ENCODE data around the gene EMB. TPM values are rescaled to one million over a fixed set of nuclear protein-coding genes. Genes with fewer than 3 reads are reported as not detected.
"Not testable (repeated sequence)": the region's sequence is repeated elsewhere in the genome, so short reads cannot be mapped to it uniquely, and the experiment has no call there.

EMB gene
- total RNA-seq, 1 donor from 2014 or later, result not detected

GRCh38 chr5:50421184-50421950 is 19.7 kb downstream of the EMB start:
- DNase-seq (ENCODE audit: low read depth, low spot score), result not testable (repeated sequence)

DNA sequence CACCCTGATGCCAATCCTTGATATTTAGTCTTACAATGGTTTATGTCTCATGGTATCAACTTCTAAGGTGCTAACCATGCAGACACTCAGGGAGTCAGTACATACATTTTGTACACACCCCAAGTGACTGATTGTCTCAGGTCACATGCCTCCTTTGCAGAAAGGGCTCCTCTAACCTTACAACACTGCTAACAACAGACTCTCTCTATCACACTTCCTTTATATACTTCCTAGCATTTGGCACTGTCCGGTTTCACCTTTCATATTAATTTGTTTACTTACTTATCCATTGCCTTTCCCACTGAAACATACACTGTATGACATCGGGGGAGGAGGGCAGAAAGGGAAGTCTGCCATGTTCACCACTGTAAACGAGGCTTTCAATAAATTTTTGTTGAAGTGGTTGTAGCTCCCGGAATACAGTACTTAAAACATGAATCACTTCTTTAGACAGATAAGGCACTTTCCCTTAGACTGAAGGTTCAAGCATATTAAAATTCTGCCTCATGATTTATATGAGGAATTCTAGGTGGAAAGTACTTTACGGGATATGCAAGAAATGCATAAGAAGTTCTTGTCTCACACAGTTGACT is 20.6 kb downstream of the EMB start:
- no peak for DNase-seq (ENCODE audit: low read depth, low spot score)

GRCh38 chr5:50419656-50420055 is 21.4 kb downstream of the EMB start:
- not testable (repeated sequence) for DNase-seq (ENCODE audit: low read depth, low spot score)

GRCh38 chr5:50416637-50417036 is 24.5 kb downstream of the EMB start:
- not testable (repeated sequence) for DNase-seq (ENCODE audit: low read depth, low spot score)

DNA sequence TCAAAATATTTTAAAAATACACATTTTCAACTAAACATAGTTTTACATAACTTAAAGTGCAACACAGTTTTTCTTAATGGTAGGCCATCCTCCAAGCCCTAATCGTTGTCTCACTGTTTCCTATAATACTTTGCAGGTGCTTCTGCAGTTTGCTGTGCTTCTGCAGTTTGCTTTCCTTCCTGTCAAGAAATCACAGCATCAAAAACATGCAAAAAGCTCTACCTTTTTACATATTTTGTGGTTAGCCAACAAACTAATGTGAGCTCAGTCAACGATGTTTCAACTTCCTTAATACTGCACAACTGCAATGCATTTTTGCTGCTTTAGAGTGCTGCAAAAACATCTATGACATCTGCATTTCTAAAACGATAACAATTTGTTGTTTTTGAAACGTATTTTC is 25.2 kb downstream of the EMB start:
- no peak for DNase-seq (ENCODE audit: low read depth, low spot score)

DNA sequence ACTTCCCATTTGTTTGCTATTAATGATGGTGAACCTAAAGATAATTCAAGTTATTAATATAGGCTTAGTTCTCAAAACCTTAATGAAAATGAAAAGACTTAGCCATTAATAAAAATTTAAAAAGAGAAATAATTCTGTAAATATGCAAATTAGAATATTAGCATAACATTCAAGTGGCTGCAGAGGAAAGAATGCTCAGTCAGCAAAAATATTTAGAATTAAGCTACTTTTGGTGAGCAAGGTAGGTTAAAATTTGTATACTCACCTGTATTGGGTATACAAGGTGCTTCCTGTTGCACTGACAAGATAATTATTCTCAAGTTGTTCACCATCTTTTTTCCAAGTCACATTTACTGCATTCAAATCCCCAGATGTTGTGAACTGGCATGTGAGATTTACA is 30.2 kb downstream of the EMB start:
- DNase-seq (ENCODE audit: low read depth, low spot score), result not testable (repeated sequence)

- no peak for DNase-seq (ENCODE audit: low read depth, low spot score)
These were observed 34.2 kb downstream of the EMB start for GRCh38 chr5:50406877-50407276.

- no peak for DNase-seq (ENCODE audit: low read depth, low spot score)
These were observed 39.8 kb downstream of the EMB start for GRCh38 chr5:50401336-50401735.

DNA sequence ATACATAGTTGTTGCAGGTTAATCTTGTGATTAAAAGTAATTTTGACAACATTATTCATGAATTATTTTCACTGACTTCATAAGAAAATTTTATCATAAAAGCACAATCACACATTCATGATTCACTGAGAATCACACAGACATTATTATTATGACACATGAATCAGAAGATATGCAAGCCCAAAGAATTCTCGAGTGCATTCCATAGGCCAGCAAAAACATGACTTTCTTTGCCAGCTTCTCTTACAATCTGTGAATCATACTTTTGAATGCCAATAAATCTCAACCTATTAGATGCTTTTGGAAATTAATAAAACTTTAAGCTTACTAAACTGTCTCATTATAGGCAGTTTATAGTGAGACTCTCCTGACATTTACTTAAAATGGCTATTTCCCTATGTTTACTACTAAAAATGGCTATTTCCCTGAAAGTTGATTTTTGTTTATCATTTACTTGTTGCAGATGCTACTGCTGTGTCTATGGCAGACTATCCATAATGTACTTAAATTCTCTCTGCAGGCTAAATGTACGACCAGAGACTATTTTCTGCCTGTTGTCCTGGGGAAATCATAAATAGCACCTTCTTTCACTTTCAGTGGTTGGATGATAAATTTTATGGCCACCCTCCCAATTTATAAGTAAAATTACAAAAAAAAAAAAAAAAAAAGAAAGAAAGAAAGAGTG is 47.0 kb downstream of the EMB start:
- DNase-seq (ENCODE audit: low read depth, low spot score), result not testable (repeated sequence)

DNA sequence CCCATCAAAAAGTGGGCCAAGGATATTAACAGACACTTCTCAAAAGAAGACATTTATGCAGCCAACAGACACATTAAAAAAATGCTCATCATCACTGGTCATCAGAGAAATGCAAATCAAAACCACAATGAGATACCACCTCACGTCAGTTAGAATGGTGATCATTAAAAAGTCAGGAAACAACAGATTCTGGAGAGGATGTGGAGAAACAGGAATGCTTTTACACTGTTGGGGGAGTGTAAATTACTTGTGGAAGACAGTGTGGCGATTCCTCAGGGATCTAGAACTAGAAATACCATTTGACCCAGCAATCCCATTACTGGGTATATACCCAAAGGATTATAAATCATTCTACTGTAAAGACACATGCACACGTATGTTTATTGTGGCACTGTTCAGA is 48.8 kb downstream of the EMB start:
- DNase-seq (ENCODE audit: low read depth, low spot score), result not testable (repeated sequence)

- not testable (repeated sequence) for DNase-seq (ENCODE audit: low read depth, low spot score)
These were observed 56.7 kb downstream of the EMB start for GRCh38 chr5:50384381-50384780.

DNA sequence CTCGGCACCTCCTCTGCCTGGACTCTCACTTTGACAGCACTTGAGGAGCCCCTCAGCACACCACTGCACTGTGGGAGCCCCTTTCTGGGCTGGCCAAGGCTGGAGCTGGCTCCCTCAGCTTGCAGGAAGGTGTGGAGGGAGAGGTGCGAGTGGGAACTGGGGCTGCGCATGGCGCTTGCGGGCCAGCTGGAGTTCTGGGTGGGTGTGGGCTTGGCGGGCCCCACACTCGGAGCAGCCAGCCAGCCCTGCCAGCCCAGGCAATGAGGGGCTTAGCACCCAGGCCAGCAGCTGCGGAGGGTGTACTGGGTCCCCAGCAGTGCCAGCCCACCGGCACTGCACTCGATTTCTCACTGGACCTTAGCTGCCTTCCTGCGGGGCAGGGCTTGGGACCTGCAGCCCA is 64.4 kb downstream of the EMB start:
- DNase-seq (ENCODE audit: low read depth, low spot score), result not testable (repeated sequence)

DNA sequence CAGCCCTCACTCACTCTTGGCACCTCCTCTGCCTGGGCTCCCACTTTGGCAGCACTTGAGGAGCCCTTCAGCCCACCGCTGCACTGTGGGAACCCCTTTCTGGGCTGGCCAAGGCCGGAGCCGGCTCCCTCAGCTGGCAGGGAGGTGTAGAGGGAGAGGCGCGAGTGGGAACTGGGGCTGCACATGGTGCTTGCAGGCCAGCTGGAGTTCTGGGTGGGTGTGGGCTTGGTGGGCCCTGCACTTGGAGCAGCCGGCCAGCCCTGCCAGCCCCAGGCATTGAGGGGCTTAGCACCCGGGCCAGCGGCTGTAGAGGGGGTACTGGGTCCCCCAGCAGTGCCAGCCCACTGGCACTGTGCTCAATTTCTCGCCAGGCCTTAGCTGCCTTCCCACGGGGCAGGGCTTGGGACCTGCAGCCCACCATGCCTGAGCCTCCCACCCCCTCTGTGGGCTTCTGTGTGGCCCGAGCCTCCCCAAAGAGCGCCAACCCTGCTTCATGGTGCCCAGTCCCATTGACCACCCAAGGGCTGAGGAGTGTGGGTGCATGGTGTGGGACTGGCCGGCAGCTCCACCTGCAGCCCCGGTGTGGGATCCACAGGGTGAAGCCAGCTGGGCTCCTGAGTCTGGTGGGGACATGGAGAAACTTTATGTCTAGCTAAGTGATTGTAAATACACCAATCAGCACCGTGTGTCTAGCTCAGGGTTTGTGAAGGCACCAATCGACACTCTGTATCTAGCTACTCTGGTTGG is 71.6 kb downstream of the EMB start:
- DNase-seq (ENCODE audit: low read depth, low spot score), result not testable (repeated sequence)

DNA sequence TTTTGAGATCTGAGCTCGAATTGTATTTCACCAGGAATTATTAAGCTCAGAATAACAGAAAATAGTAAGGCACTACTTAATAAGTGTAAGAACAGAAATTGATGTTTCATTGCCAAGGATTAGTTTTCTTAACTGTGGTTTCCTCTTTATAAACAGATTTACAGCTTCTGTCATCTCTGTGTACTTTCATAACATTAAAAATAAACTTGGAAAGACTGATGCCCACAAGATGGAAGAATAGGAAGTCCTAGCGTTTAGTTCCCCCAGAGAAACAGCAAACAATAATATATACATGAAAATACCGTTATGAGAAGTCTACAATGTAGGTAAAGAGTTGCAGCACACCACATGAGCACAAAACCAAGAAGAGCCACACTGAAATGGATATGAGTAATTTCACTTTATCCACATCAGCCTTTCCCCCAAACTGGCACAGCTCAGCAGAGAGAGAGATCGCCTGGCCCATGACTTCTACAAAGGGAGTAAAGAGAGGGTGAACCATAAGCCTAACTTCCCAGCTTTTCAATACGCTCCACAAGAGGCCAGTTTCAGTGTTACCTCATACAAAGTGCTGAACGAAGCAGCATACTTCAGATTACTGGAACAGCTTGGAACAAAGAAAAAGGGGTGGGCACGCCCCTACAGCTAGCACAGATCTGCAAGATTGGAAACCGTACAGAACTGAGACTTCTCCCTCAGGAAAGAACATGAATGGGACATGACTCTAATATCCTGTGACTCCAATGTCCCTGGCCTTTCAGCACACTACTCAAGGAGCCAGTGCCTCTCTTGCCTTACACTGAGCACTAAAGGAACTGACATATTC is 75.4 kb downstream of the EMB start:
- no peak for DNase-seq (ENCODE audit: low read depth, low spot score)

DNA sequence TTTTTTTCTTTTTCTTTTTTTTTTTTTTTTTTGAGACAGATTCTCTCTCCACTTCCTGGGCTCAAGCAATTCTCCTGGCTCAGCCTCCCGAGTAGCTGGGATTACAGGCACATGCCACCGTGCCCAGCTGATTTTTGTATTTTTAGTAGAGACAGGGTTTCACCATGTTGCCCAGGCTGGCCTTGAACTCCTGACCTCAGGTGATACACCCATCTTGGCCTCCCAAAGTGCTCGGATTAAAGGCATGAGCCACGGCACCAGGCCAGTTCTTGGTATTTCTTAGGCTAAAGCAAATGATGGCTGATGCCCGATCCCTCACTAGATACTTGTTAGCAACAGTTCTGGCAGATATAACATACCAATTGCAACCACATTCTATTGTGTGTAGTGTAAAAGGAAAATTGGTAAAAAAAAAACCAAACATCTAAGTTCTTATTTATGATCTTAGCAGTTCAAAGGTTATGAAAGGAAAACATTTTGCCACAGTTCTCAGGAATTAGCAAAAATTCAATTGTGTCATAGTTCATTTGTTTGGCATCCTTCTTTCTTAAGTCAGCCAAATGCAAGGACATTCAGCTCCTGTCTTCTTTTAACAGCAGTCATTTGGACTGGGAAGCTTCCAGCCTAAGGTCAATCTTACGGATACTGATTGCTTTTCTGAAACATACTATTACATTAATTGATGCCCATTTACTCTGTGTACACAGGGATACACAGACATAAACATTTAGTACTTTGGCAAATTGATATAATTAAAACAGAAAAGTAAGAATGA is 76.4 kb downstream of the EMB start:
- DNase-seq (ENCODE audit: low read depth, low spot score), result not testable (repeated sequence)

GRCh38 chr5:50359187-50359586 is 81.9 kb downstream of the EMB start:
- no peak for DNase-seq (ENCODE audit: low read depth, low spot score)

- DNase-seq (ENCODE audit: low read depth, low spot score), result no peak
These were observed 88.7 kb downstream of the EMB start for GRCh38 chr5:50352382-50352781.

Measured in pulmonary artery endothelial cell (primary cell).